ENCODE measurements around the gene BRD9.
"Not testable (repeated sequence)": the region's sequence is repeated elsewhere in the genome, so short reads cannot be mapped to it uniquely, and the experiment has no call there.

BRD9 gene

DNA sequence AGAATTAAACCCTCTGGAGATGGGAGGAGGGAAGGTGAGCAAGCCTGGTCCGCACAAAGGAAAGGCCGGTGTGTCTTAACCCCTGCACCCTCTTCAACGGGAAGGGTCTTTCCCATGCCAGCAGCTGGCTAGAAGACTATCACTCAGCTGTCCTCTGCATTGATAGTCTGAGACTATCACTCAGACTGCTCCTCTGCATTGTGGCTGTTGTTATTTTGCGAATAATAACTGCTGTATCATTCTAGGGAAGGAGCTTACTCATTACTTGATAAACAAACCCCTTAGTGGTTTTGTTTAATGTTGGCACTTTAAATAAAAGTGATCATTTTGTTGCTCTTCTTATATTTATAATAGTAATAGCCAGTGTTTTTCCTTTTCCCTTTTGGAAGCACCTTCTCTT, 8.2 kb upstream of the BRD9 start:
- DNase-seq: no peak

GRCh38 chr5:893711-894110, 1.1 kb upstream of the BRD9 start:
- no peak for DNase-seq

GRCh38 chr5:893137-893506, 521 bp upstream of the BRD9 start:
- no peak for DNase-seq

DNA sequence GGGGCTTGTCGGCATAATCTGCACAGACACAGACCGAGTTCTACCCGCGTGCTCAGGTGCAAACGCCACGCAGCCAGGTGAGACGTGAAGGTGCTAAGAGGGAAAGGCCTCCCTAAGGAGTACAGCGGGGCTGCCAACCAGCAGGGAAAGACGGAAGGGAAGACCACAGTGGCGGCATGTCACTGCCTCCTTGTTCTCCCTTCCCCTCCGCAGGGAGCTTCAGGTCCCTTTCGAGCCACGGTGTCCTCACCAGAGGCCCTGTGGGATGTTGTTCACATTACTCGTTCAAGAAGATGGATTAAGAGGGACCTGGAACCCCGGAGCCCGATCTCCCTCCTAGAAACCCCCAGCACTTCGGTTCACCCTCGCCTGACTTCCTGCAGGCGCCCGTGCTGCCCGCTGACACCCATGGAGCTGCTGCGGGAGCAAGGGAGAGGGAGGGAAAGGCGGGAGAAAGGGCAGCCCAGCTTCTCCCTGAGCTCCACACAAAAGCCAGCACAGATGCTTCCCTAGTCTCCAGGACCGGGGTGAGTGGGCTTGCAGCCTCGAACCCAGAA, 686 bp downstream of the BRD9 start:
- no peak for DNase-seq

GRCh38 chr5:891117-891836, 1.3 kb downstream of the BRD9 start:
- no peak for DNase-seq

GRCh38 chr5:889075-889710, 3.4 kb downstream of the BRD9 start:
- no peak for DNase-seq

DNA sequence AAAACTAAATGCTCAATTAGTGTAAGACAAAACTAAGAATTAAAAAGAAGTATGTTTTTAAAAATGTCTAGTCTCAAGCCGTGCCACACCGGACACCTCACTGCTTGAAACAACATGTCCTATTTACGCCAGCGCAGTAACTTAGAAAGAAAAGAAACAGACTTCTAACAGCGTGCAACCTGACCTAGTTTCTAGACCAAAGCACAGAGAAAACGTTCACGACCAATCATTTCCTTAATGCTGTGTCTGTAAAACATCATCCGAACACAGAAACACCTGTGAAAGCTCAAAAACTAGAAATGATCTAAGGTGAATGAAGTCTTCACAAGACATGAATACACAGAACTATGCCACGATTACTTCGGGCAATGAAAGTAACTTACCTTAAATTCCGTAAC, 4.0 kb downstream of the BRD9 start:
- no peak for DNase-seq

- no peak for DNase-seq
Observed at GRCh38 chr5:887947-888637, 4.5 kb downstream of the BRD9 start.

DNA sequence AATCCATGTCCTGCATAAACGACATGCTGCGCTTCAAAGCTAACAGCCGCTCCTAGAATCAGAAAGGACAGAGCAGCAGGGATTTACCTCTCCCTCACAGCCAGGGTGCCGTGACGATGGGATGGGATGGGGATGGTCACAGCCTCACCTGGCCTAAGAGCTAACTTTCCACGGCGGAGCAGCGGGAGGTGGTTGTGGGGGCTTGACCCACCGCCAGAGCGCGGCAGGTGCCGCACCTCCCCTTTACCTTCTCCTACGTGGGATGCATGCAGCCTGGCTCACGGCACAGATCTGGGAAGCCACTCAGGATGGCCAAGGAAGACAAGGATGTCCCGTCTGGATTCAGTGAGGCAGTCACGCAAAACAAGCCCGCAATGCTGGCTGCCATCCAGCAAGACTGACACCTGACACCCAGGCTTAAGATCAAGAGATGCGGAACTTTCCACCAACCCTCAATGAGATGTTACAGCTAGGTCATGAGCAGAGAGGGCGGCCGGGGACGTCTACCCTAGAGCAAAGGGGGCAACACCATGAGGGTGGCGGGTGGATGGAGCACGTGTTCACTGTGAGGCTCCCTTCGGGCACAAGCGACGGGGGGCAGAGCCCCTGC, 5.8 kb downstream of the BRD9 start:
- DNase-seq: no peak

DNA sequence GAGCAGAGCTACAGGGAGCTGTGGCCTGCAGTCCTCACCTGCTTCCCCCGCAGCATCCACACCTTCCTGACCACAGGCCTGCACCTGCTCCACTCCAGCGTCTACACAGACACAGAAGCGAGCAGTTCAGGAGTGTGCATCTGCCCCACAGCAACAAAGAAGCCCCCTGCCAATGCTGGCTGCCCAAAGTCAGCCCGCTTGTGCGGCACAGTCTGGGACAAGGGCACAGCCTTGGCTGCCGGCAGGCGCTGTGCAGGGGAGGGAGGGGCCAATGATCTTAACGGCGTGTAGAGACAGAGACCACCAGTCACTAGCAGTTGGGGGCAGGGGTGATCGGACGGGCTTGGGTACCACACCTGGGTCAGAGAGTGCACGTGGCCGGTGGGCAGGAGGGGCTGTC, 6.6 kb downstream of the BRD9 start:
- DNase-seq: no peak

DNA sequence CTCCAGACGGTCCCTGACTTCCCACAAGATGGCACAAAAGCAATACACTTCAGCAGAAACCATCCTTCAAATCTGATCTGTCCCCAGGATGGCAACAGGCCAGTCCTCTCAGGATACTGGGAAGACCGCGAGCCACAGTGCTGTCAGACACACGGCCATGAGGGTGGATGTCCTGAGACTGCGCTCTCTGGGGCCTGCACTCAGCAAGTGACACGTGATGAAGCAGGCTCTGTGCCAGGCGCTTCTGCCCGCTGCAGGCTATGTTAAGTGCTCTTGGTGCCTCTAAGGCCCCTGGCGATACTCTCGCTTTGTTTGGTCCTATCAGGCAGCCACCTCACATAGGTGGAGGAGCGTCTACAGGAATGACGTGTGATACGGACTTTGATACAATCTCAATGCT, 7.1 kb downstream of the BRD9 start:
- DNase-seq: no peak

DNA sequence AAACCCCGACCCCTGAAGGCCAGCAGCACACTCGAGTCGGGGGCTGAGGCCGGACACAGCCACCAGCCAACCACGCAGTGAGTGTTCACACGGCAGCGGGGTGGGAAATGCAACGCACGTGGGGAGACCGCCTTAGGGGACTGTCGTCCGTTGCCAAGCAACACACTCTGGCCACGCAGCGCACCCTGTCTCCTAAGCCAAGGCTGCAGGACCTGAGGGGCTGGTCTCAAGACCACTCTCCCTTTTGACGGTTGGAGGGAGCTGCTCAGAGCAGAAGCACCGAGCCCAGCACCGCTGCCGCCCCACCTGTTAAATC, 7.5 kb downstream of the BRD9 start:
- no peak for DNase-seq

GRCh38 chr5:884345-885126, 8.1 kb downstream of the BRD9 start:
- no peak for DNase-seq

- no peak for DNase-seq
Observed at GRCh38 chr5:883475-884181, 9.0 kb downstream of the BRD9 start.

DNA sequence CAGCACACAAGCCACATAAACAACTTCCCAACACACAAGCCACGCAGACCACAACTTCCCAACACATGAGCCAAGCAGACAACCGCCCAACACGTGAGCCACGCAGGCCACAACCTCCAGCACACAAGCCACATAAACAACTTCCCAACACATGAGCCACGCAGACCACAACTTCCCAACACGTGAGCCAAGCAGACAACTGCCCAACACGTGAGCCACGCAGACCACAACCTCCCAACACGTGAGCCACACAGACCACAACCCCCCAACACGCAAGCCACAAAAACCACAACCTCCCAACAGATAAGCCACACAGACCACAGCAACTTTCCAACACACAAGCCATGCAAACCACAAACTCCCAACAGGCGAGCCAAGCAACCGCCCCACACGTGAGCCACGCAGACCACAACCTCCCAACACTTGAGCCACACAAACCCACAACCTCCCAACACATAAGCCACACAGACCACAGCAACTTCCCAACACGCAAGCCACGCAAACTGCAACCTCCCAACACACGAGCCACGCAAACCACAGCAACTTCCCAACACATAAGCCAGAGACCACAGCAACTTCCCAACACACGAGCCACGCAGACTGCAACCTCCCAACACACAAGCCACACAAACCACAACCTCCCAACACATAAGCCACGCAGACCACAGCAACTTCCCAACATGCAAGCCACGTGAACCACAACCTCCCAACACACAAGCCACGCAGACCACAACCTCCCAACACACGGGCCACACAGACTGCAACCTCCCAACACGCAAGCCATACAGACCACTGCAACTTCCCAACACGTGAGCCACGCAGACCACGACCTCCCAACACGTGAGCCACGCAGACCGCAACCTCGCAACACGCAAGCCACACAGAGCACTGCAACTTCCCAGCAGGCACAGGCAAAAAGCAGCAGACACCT, 10.1 kb downstream of the BRD9 start:
- no peak for DNase-seq

GRCh38 chr5:881551-881935, 11.1 kb downstream of the BRD9 start:
- DNase-seq: no peak

- no peak for DNase-seq
Observed at GRCh38 chr5:880816-881550, 11.6 kb downstream of the BRD9 start.

- not testable (repeated sequence) for DNase-seq
Observed at GRCh38 chr5:878677-879076, 13.9 kb downstream of the BRD9 start.

- no peak for DNase-seq
Observed at GRCh38 chr5:878125-878524, 14.5 kb downstream of the BRD9 start.
